ENCODE data around the gene PON2.
A peak's percentile ranks its signal among the peaks of the same experiment; 100 is the strongest.
"Not testable (repeated sequence)": the region's sequence is repeated elsewhere in the genome, so short reads cannot be mapped to it uniquely, and the experiment has no call there.

The PON2 gene

DNA sequence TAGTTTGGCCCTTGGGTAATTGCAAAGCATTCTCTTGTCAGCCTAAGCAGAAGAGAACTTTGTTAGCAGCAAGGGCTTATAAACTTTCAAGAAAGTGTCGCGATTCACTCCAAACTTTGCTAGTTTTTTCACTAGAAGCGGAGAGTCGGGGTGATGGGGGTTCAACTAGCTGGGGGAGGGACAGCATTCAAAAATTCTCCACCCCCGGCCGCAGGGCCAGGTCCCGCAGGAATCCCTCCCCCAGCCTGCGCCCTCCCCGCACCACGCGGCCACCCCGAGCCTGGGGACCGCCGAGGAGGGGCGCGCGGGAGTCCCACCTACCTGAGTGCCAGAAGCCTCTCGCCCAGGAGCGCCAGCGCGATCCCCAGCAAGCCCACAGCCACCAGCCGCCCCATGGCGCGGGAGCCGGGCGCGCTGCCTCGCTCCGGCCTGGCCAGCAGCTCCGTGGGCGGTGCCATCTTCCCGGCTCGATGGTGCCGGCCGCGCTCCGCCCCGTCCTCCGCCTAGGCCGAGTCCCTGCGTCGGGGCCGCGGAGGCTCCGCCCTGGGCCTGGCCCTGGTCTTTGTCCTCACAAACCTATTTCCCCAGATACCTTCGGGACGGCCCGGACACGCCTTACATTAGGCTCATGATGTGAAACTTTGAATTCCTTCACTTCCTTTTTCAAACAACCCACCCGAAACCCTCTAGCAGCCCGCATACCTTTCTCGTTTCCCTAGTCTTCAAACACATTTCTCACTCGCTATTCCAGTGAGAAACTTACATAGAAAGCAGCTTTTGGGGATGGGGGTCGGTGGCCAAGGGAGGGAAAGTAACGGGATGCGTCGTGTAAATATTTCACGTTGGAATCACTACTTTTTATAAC is at the start of gene PON2:
Gene PON2, minus strand, starts transcription at position 472 of the 865 bp plus-strand sequence. Its CDS starts 77 bp downstream, at position 395.
- DNase-seq: peak; percentile 57

DNA sequence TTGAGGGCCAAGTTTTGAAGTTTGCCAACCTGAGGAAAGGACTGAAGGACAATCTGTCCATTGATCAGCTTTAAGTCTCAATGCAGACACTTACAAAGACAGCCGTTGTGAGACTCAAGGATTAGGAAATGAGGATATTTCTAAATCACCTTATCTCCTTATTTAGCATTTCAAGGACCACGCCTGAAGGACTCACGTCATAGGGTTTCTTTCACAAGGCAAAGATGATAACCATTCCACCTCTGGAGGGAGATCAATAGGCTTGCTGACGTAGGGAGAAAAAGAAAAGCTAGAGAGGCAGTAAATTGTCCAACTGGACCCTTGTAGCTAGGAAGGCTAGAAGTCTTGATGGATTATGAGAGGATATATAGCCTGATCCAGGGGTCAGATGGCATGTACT is 47.6 kb upstream of the PON2 start:
- no peak for DNase-seq

DNA sequence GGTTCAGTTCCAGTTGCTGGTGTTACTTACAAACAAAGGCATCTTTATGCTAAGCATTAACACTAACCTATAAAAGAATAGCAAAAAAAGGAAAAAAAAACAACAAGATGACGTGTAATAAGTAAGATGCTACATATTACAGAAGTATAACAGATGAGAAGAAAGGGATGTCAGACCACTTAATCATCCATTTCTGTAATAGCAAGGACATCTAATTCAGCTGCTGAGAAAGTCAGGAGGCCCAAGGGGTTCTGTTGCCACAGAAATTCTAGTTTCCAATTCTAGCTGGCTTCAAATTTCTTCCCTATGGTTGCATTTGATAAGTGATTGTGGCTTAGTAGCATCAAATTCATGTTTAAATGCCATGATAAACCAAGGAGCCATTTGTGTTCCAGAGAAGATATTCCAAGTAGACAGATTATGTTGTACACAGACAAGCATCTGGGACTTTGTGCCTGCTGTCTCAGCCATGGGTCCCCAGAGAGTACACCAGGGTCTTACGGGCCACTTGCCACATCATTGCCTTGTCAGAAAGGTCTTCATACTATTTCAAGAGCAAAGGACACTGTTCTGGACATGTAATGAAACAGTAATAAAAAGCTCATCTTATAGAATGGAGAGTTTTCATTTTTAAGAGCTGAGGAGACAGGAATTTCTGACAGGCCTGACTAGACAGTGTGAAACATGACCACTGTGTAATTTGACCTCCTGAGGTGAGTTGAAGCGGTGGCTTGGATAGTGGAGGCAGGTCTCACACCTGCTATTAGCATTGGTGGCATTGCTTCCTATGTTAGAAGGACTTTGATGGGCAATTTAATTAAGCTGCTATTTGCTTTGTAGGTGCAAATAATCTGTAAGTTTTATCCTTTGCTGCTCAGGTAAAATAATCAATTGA is 46.7 kb upstream of the PON2 start:
- no peak for DNase-seq

DNA sequence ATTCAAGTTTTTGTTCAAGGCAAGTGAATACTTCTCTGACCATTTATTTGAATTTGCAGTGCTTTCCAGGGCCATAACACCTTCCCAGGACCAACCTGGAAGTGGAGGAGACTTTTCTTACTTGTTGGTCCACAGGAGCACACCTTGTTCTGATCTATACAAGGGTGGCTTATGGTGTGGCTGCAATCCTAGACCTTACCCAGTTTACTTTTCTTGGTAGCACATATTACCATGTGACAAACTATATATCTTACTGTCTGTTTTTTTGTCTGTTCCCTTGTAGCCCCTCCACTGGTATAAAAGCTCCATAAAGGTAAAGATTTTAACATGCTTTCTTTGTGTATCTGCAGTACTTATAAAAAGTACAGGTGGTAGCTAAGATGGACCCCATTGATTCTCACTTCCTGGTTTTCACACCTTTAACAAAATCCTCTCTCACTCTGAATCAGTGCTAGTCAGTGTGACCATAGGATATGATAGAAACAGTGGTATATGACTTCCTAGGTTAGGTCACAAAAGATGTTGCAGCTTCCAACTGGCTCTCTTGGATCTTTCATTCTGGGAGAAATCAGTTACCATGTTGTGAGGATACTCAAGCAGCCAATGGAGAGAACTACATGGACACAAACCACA is 45.3 kb upstream of the PON2 start:
- DNase-seq: no peak

DNA sequence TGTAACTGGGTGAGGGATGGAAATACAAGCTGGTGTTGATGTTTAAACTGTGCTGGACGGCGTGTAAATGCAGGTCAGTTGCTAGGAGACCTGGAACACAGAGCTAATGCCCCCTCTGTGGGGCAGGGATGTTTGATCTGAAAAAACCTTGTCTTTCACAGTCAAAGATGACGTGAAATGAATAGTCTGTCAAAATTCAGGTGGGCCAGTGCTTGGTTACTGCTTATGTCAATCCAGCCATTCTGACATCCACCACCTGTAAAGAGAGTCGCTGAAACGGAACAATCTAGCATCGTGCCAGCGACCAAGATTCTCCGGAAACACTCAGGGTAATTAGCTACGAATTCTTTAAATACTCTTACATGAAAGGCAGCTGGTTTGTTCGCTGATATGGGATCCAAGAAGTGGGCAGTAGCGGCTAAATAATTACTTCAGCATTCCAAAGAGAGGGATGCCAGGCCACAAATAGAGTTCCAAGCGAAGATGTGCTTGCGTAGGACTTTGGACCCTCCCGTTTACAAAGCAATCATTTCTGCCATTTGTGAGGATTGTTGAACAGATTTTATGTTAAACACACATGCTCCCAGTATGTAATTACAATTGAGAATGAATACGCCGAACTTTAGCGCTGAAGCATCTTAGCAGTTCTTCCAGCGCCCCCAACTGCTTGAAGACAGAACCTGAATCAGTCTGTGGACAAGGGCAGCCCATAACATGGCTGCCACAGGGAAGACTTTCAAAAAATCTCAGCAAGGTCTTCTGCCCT is 43.6 kb upstream of the PON2 start:
- DNase-seq: peak; percentile 57

DNA sequence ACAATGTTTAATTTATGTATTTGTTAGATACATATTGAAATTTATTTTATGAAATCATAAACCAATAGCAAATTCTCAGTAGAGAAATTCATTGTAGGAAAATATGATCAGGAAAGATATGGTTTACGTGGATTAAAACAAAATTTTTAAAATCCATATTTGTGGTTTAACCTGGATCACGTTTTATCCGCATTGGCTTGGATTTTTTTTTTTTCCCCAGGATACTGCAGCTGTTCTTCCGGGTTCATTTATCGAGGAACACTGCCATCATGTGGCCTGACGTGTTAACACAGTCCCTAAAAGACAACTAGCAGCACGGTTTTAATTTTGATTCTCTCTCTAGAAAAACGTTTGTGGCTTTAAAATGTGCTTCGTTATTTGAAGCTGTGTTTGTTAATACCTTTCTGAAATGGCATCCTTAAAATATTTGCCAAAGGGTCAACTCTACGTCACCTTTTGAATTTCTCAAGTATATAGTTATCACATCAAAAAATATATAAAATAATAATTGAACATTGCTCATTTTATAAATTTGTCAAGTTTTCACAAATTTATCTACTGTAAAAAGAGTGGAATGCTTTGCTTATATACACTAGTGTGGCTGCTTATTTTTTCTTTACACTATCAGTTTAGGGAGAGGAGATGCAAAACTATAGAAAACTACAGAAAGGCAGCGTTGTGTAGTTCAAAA is 42.2 kb upstream of the PON2 start:
- DNase-seq: peak; percentile 80

DNA sequence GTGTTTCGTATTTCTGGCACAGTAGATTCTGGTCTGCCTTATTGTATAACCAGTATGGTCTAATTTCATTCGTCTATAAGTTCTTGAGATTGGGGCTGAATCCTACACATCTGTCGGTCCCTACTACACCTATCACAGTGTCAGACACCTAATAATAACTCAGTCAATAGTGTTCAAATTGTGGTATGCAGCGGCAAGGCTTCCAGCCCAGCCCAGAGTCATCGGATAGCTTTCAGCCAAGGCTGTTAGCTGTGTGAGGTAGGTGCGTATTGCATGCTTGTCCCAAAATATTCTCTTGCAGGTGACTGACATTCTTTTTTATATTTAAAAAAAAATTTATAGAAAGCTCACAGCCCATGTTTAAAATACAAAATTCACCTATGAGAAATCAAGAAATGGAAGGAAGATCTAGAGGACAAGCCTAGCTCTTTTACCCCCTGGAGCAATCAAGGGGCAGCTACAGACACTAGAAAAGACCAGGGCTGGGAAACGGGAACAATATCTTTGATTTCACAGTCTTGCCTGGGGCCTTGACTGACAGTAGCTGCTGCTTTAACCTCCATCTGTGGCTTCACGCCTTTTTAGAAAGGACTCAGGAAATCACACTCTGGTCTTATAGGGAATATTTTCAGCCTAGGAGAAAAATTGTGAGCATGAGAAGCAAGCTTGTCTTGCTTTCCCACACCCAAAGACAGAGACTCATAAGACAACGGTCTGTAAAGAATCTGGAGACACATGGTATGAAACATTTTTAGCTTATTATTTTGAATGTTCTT is 41.4 kb upstream of the PON2 start:
- DNase-seq: no peak

DNA sequence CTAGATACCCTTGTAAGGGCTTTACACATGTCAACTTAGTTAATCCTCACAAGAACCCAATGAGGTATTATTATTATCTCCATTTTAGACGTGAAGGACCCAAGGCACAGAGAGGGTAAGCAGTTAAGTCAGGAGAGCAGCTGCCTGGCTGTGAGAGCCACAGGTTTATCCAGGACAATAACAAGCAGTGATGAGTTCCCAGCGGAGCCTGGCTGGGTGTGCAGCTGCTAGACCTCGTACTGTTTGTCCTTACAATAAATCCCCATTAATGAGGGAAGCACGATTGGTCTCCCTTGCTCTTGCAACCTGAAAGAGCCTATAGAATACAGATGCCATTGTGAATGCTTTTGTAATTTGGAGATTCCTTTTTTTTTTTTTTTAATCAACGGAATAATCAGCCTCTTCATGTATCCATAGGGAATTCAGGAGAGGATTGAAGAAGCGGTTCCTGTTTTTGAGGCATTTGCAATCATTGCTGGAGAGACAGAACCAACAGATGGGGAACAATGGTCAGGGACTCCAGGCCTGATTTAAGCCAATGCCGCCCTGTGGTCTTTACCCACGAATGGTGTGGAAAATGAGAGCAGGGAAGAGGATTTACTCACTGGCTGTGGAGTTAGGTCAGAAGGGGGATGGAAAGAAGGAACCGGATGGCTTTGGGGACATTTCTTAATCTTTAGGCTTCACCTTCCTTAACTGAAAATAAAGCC is 38.6 kb upstream of the PON2 start:
- DNase-seq: peak; percentile 93

DNA sequence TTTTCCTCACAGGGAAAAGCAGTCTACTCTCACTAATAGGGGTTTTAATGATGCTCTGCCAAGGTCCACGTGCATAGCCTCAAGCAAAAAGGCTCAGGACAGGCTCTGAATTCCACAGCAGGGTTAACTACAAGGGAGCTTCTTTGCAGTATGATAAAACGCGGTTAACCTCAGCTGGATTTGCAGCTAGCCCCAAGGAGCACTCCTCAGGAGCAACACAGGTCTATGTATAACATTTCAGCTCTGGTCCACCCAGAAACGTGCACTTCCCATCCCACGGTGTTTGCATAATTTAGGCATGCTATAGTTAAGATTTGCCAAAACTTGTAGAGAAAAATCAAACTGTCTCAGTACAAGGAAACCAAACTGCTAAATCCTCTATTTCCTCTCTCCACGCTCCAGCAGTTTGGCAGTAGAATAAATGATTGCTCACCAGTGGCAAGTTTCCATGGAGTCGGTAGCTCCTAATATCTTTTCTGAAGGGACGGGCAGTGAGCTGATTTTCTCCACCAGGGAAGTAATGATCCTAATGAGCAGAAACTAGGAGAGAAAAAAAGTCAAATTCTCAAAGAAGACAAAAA is 37.8 kb upstream of the PON2 start:
- DNase-seq: peak; percentile 54

DNA sequence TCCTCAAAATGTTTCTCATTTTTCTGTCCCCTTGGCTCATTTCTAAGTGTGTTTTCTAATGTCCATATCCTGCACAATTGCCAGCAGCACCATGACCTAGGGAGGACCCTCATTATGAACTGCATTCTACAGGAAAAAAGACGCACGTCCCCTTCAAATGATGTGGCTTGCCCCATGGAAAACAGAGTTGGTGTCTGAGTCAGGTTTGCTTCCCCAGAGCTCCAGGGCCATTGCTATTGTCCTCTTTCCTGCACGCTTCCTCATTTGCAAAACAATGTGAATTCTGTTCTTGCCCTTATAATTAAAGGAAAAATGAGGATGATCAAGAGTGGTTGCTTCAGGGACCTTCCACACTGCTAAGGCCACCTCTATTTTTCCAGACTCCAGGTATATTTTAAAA is 36.2 kb upstream of the PON2 start:
- DNase-seq: peak; percentile 10

DNA sequence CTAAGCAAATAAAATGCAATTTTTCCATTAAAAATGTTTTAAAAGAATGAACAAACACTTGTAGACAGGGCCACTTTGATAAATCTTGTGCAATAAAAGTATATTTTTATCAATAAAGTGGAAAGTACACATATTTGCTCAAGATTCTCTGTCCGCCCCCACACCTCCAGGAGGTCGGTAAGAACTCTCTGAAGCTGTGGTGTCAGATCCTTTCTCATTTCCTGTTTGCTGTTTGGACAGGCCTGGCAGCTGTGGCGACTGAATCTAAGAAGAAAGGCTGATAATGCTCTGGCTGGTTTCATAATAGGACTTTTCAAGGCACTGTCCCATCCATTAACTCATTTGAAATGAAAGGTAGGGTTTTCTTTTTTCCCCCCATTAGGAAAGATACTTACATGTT is 35.6 kb upstream of the PON2 start:
- peak; percentile 75 for DNase-seq

DNA sequence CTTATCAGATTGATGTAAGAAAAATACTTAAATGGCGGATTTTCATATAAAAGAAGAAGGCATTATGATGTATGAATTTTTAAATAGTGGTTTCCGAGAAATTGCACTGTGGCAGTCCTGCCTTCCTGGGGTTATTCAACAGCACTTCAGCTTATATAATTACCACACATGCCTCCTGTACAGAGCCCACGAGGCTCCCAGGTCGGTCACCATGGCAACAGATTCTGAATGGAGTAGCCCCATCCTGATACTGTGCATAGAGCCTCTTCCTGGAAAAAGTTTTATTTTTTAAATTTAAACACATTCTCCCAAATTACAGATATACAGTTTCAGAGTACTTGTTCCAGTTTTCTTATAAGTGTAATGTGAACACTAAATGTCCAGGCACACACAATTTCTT is 35.0 kb upstream of the PON2 start:
- peak; percentile 96 for DNase-seq

DNA sequence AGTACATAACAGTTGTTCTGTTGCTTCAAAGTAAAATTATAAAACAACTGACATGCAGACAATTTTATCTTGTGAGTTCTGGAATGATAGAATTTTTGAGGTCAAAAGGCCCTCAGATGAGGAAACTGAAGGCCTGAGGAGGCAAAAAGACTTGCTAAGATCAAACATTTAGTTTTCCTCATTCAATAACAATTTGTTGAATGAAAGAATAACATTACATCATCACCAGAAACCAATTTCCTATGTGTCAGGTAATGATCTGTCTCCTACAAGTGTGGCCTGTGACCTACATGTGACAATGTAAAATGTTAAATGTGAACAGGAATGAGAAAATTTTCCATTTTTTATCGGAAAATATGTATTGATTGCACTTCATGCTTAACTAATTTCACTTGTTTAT is 34.4 kb upstream of the PON2 start:
- peak; percentile 19 for DNase-seq

DNA sequence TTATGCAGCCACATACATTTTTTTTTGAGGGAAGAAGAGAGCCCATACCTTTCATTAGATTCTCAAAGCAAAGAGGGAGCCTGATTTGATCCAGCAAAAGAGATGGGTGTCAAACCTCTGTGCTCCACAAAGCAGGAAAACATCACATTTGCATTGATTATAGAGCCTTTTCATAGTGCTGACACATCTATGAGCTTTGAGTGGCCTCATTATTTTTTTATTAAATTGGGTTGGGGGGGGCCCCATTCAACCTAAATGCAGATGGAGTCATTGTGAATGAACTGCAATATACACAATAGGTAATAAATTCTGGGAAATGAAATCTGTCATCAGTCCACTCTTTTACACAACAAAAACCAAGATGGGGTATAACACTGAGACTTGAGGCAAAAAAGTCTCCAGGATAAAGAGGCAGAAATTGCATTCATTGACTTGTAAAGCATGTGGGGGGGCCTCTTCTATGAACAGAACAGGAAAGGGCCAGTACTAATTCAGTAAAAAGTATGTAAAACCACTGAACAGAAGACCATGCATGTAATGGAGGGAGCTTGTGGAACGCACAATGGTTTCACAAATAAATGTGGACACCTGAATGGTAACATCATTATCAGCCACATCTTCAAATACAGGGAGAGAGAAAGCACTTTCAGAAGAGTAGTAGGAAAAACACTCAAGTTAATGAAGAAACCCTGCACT is 33.2 kb upstream of the PON2 start:
- peak; percentile 78 for DNase-seq

DNA sequence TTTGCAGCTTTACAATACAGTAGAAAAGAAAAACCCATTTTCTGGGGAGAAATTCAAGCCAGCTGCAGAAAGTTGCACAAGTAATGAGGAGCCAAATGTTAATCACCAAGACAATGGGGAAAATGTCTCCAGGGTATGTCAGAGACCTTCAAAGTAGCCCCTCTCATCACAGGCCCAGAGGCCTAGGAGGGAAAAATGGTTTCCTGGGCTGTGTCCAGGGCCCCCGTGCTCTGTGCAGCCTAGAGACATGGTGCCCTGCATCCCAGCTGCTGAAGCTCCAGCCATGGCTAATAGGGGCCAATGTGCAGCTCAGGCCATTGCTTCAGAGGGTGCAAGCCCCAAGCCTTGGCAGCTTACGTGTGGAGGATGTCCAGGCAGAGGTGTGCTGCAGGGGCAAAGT is 25.8 kb upstream of the PON2 start:
- DNase-seq: not testable (repeated sequence)

DNA sequence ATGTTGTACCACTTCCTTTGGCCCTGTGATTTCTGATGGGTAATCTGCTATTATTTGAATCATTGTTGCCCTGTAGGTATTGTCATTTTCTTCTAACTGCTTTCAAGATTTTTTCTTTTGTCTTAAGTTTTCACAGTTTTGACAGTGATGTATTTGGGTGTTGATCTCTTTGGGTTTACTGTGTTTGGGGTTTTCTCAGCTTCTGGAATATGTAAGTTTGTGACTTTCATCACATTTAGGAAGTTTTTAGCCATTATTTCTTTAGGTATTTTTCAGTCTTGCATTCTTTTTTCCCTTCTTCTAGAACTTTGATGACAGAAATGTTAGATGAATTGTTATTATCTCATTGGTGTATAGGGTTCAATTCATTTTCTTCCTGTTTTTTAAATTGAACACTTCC is 23.1 kb upstream of the PON2 start:
- DNase-seq: no peak

DNA sequence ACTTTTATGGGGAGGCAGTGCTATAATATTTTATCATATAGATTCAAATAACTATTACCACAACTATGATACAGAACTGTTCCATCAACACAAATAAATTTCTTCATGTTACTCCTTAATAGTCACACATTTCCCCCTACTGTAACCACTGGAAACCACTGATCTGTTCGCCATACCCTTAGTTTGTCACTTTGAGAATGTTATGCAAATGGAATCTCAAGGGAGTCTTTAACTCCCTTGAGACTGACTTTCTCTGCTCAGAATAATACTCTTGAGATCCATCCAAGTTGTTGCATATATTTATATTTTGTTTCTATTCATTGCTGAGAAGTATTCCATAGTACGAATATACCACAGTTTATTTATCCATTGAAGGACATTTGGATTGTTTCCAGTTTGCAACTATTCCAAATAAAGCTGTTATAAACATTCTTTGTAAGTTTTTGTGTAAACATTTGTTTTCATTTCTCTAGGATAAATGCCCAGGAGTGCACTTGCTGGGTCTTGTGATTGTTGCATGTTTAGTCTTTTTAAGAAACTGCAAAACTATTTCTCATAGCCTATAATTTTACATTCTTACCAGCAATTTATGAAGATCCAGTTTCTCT is 19.7 kb upstream of the PON2 start:
- no peak for DNase-seq

DNA sequence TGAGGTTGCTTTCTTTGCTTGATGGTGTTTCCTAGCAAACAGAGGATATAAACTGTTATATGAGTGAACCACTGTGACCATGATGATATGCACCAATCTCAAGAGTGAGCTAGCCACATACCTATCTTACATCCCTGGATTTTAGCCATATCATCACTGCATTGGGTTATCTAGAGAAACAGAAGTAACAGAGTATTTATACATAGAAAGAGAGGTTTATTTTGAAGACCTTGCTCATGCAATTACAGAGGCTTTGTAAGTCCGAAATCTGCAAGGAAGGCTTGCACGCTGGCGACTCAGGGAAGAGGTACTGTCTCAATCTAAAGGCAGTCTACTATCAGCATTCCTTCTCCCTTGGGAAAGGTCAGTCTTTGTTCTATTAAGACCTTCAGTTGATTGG is 11.8 kb upstream of the PON2 start:
- DNase-seq: no peak

DNA sequence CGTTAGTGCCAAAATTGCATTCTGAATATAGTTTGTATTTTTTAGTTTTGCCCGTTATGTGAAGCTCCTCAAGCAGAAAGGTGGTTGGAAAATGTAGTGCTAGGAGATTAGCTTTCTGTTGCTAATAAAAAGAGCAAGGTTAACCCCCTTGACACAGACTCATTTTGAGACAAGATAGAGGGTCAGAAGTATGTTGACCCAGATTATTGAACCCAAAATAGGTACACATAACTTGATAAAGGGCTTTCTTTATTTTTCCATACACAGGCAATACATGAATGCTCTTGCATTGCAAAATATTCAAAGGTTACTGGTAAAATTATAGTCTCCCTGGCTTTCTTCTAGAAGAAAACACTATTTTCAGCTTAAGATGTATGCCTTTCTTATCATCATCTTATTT is 10.0 kb upstream of the PON2 start:
- no peak for DNase-seq
